ENCODE data around the gene VSTM2B.

The VSTM2B gene

DNA sequence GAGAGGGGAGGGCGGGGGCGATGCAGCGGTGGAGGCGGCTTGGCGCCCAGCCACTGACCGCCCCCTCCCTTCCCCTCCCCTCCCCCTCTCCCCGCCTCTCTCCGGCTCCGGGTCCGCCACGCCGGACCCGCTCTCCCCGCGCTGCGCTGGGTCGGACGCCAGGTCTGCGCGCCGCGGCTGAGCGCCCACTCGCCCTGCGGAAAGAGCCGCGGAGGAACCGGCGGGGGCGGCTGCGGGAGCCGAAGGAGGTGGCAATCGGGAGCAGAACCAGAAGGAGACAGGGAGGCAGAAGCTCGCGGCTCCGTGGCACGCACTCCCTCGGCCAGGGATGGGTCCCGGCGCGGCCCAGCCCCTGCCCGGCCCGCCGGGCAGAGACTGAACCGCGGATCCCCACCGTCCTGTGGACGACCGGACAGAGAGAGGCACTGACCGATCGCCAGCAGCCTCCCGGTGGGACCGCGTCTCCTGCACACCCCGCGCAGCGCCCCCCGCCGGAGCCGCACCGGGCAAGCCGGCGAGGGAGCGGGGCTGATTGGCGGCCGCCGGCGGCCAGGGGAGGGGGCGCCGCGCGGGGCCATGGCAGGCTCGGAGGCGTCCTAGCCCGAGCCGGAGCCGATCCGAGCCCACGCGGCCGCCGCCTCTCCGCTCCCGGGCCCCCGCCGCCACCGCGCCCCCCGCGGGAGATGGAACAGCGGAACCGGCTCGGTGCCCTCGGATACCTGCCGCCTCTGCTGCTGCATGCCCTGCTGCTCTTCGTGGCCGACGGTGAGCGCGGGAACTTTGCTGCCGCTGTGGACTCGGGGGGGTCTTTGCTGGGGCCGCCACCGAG is at the start of gene VSTM2B:
Gene VSTM2B (plus strand): TSS at position 94 of the 829 bp plus-strand sequence. CDS start 590 bp downstream, at position 684.
- no peak for DNase-seq (ENCODE audit: extremely low read depth, low read depth)
- TF ChIP-seq, protein P1, sequence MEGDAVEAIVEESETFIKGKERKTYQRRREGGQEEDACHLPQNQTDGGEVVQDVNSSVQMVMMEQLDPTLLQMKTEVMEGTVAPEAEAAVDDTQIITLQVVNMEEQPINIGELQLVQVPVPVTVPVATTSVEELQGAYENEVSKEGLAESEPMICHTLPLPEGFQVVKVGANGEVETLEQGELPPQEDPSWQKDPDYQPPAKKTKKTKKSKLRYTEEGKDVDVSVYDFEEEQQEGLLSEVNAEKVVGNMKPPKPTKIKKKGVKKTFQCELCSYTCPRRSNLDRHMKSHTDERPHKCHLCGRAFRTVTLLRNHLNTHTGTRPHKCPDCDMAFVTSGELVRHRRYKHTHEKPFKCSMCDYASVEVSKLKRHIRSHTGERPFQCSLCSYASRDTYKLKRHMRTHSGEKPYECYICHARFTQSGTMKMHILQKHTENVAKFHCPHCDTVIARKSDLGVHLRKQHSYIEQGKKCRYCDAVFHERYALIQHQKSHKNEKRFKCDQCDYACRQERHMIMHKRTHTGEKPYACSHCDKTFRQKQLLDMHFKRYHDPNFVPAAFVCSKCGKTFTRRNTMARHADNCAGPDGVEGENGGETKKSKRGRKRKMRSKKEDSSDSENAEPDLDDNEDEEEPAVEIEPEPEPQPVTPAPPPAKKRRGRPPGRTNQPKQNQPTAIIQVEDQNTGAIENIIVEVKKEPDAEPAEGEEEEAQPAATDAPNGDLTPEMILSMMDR (IDR thresholded peaks at IDR 0.05; ENCODE audit: low read depth, low read length), result no peak

GRCh38 chr19:29476528-29476927 is 49.3 kb upstream of the VSTM2B start:
- TF ChIP-seq, protein P1 (IDR thresholded peaks at IDR 0.05; ENCODE audit: low read depth, low read length), result no peak
- DNase-seq (ENCODE audit: extremely low read depth, low read depth), result no peak

GRCh38 chr19:29477831-29478577 is 47.8 kb upstream of the VSTM2B start:
- TF ChIP-seq, protein P1 (IDR thresholded peaks at IDR 0.05; ENCODE audit: low read depth, low read length), result no peak
- no peak for DNase-seq (ENCODE audit: extremely low read depth, low read depth)

GRCh38 chr19:29478578-29479565 is 46.9 kb upstream of the VSTM2B start:
- TF ChIP-seq, protein P1 (IDR thresholded peaks at IDR 0.05; ENCODE audit: low read depth, low read length), result peak; percentile 29
- no peak for DNase-seq (ENCODE audit: extremely low read depth, low read depth)

- TF ChIP-seq, protein P1 (IDR thresholded peaks at IDR 0.05; ENCODE audit: low read depth, low read length), result no peak
Measured at GRCh38 chr19:29479941-29480340, 45.9 kb upstream of the VSTM2B start.

DNA sequence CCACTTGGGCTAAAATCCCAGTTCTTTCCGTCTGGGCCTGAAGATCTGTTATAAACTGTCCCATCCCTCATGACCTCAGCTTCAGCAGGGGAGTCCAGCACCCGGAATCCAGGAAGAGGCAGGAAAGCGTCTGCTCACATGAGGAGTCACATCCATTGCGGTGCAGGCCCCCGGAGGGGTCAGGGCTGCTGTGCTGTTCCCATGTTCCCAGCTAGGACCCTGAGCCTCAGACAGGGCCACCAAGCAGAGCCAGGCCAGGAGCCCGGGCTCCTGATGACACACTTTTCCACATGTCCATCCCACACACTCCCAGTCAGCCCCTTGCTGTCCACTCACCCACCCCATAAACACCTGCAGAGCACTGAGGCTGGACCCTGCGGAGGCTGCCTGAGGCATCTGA is 45.3 kb upstream of the VSTM2B start:
- no peak for DNase-seq (ENCODE audit: extremely low read depth, low read depth)
- TF ChIP-seq, protein P1 (IDR thresholded peaks at IDR 0.05; ENCODE audit: low read depth, low read length), result no peak

More at GRCh38 chr19:29479941-29480340, 45.9 kb upstream of the VSTM2B start:
- no peak for DNase-seq (ENCODE audit: extremely low read depth, low read depth)

All from AG09319 (cell line).